ENCODE results near the gene FAM98B.

Gene FAM98B

DNA sequence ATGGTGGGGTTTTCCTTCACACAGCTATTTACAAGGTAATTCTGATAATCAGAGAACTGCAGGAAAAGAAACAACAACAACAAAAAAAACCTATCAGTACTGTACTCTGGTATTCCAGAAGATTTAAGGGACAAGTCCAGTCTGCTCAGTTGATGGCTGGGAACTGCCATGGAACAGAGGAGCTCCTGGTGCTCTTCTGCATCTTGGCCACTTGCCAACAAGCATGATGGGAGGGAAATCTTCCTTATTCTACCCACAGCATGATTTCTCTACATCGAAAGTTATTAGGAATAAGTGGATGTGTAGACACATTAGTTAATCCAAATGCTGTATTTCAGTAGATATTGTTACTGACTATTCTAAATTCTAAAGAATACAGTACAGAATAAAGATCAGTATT lies 59.0 kb downstream of the FAM98B start:
- H3K4me3 ChIP-seq (ENCODE audit: low read length), result no peak overlapping the region
- no peaks in the 10 kb centered on the region for H3K4me1 ChIP-seq (ENCODE audit: low read length)
- no peaks in the 10 kb centered on the region for H3K9me2 ChIP-seq (replicated peaks; ENCODE audit: insufficient read depth, low read length)
- H3K36me3 ChIP-seq (replicated peaks; ENCODE audit: insufficient read depth, low read length), result no peaks in the 10 kb centered on the region
- no peak for DNase-seq
- H3F3A ChIP-seq (ENCODE audit: insufficient read depth, low read length), result no peaks in the 10 kb centered on the region
- H3K79me2 ChIP-seq (ENCODE audit: low read length), result no peaks in the 10 kb centered on the region
- no peak overlapping the region for H3K4me2 ChIP-seq (ENCODE audit: low read depth, low read length)
- H3K9ac ChIP-seq (ENCODE audit: low read length), result no peak overlapping the region
- no peaks in the 10 kb centered on the region for H4K20me1 ChIP-seq (ENCODE audit: insufficient read depth, low read length)
- TF ChIP-seq EZH2phosphoT487 (IDR thresholded peaks at IDR 0.05; ENCODE audit: low read length), result no peak
- no peak for TF ChIP-seq EZH2 (optimal IDR thresholded peaks at IDR 0.05; ENCODE audit: low read depth, low read length)
- TF ChIP-seq, protein P1, sequence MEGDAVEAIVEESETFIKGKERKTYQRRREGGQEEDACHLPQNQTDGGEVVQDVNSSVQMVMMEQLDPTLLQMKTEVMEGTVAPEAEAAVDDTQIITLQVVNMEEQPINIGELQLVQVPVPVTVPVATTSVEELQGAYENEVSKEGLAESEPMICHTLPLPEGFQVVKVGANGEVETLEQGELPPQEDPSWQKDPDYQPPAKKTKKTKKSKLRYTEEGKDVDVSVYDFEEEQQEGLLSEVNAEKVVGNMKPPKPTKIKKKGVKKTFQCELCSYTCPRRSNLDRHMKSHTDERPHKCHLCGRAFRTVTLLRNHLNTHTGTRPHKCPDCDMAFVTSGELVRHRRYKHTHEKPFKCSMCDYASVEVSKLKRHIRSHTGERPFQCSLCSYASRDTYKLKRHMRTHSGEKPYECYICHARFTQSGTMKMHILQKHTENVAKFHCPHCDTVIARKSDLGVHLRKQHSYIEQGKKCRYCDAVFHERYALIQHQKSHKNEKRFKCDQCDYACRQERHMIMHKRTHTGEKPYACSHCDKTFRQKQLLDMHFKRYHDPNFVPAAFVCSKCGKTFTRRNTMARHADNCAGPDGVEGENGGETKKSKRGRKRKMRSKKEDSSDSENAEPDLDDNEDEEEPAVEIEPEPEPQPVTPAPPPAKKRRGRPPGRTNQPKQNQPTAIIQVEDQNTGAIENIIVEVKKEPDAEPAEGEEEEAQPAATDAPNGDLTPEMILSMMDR (IDR thresholded peaks at IDR 0.05; ENCODE audit: low read length), result no peak
- no peaks in the 10 kb centered on the region for H3K9me3 ChIP-seq (replicated peaks; ENCODE audit: insufficient read depth, low read length)
- H3K27ac ChIP-seq (ENCODE audit: low read length), result no peak overlapping the region
- H2AFZ ChIP-seq (ENCODE audit: low read length), result no peak overlapping the region
- no peaks in the 10 kb centered on the region for H3K27me3 ChIP-seq (replicated peaks; ENCODE audit: insufficient read depth, low read length)

DNA sequence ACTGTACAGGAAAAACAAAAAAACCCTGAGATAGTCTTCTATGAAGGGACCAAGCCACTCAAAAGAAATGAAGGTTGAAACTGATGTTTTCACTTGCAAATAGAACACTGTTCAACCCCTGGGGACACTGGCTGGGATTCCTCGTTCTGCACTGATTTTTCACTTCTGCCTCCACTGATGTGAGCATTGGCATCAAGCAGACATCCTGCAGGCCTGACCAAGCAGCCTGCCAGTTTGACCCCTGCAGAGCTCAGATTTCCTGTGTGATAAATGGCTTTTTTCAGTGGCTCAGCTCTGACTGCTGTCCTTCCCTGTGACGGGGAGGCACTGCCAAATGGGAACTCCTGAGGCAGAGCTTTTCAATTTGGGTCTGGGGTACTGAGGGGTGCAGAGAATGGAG lies 60.7 kb downstream of the FAM98B start:
- TF ChIP-seq EZH2 (optimal IDR thresholded peaks at IDR 0.05; ENCODE audit: low read depth, low read length), result no peak
- Histone ChIP-seq H3K9me2 (replicated peaks; ENCODE audit: insufficient read depth, low read length) (no peaks in the 10 kb centered on the region), H3K4me2 (ENCODE audit: low read depth, low read length) (no peak overlapping the region), H3K36me3 (replicated peaks; ENCODE audit: insufficient read depth, low read length) (no peaks in the 10 kb centered on the region), H3F3A (ENCODE audit: insufficient read depth, low read length) (no peaks in the 10 kb centered on the region), H3K79me2 (ENCODE audit: low read length) (no peaks in the 10 kb centered on the region), H3K4me1 (ENCODE audit: low read length) (no peaks in the 10 kb centered on the region), H3K27me3 (replicated peaks; ENCODE audit: insufficient read depth, low read length) (no peaks in the 10 kb centered on the region), H2AFZ (ENCODE audit: low read length) (no peak overlapping the region), H3K9me3 (replicated peaks; ENCODE audit: insufficient read depth, low read length) (no peaks in the 10 kb centered on the region), H3K4me3 (ENCODE audit: low read length) (no peak overlapping the region), H3K9ac (ENCODE audit: low read length) (no peak overlapping the region), H4K20me1 (ENCODE audit: insufficient read depth, low read length) (no peaks in the 10 kb centered on the region), H3K27ac (ENCODE audit: low read length) (no peak overlapping the region)
- no peak for DNase-seq

DNA sequence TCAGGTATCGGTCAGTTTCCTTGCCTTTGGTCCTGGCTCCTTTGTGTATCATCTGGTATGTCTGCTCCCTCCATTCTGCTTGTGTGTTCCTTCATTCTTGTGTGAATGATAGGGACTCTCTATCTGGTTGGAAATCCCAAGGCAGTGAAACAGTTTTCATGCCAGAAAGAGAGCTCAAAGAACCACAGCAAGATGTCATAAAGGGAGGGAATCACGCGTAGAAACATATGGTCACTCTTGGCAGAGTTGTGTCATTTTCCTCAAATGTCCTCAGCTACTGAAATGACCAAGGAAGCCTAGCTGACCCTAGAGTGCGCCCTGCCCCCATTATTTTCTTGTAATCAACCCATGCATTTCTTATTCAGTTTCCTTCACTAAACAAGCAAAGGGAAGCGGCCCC lies 62.7 kb downstream of the FAM98B start:
- no peaks in the 10 kb centered on the region for H3K27me3 ChIP-seq (replicated peaks; ENCODE audit: insufficient read depth, low read length)
- no peaks in the 10 kb centered on the region for H3F3A ChIP-seq (ENCODE audit: insufficient read depth, low read length)
- H2AFZ ChIP-seq (ENCODE audit: low read length), result no peak overlapping the region
- H3K4me1 ChIP-seq (ENCODE audit: low read length), result no peaks in the 10 kb centered on the region
- no peaks in the 10 kb centered on the region for H3K36me3 ChIP-seq (replicated peaks; ENCODE audit: insufficient read depth, low read length)
- H3K9ac ChIP-seq (ENCODE audit: low read length), result no peak overlapping the region
- H3K4me3 ChIP-seq (ENCODE audit: low read length), result no peak overlapping the region
- no peak overlapping the region for H3K27ac ChIP-seq (ENCODE audit: low read length)
- DNase-seq, result no peak
- H4K20me1 ChIP-seq (ENCODE audit: insufficient read depth, low read length), result no peaks in the 10 kb centered on the region
- H3K9me2 ChIP-seq (replicated peaks; ENCODE audit: insufficient read depth, low read length), result no peaks in the 10 kb centered on the region
- H3K9me3 ChIP-seq (replicated peaks; ENCODE audit: insufficient read depth, low read length), result no peaks in the 10 kb centered on the region
- no peaks in the 10 kb centered on the region for H3K79me2 ChIP-seq (ENCODE audit: low read length)
- H3K4me2 ChIP-seq (ENCODE audit: low read depth, low read length), result no peak overlapping the region
- TF ChIP-seq EZH2 (optimal IDR thresholded peaks at IDR 0.05; ENCODE audit: low read depth, low read length), result no peak
- no peak for TF ChIP-seq EZH2phosphoT487 (IDR thresholded peaks at IDR 0.05; ENCODE audit: low read length)
- TF ChIP-seq, protein P1 (IDR thresholded peaks at IDR 0.05; ENCODE audit: low read length), result no peak

DNA sequence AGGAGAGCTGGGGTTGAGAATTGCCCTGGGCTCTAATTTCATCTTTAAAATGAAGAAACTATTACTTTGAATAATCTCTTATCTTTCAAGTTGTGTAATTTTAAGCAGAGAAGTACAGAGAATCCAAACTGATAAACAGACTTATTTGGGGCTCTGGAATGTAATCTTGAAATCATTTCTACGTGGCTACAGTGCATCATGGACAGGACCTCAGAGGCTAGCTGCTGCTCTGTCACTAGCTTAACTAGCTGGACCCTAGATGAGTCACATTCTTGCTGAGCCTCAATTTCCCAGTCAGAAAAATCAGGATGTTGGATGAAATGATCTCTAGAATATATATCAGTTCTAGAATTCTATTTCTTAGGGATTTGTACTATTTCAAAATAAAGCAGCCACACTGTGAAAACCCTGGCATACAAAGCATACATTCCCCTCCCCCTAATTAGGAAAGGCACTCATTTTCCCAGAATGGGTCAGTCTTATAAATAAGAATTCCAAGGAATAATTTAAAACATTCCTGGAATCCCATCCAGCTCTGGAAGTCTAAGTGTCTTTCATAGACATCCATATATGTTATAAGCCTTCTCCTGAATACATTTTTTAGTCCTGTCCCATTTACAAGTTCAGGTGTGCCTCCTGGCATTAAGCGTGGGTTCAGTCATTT lies 63.5 kb downstream of the FAM98B start:
- no peak for TF ChIP-seq EZH2phosphoT487 (IDR thresholded peaks at IDR 0.05; ENCODE audit: low read length)
- no peak for TF ChIP-seq EZH2 (optimal IDR thresholded peaks at IDR 0.05; ENCODE audit: low read depth, low read length)
- TF ChIP-seq, protein P1 (IDR thresholded peaks at IDR 0.05; ENCODE audit: low read length), result no peak
- no peaks in the 10 kb centered on the region for H3K36me3 ChIP-seq (replicated peaks; ENCODE audit: insufficient read depth, low read length)

More for the DNA sequence above, 63.5 kb downstream of the FAM98B start:
- no peaks in the 10 kb centered on the region for H3K9me2 ChIP-seq (replicated peaks; ENCODE audit: insufficient read depth, low read length)
- H3K79me2 ChIP-seq (ENCODE audit: low read length), result no peaks in the 10 kb centered on the region
- H3K9me3 ChIP-seq (replicated peaks; ENCODE audit: insufficient read depth, low read length), result no peaks in the 10 kb centered on the region
- no peak overlapping the region for H3K4me3 ChIP-seq (ENCODE audit: low read length)
- no peak overlapping the region for H2AFZ ChIP-seq (ENCODE audit: low read length)
- no peak overlapping the region for H3K9ac ChIP-seq (ENCODE audit: low read length)
- no peaks in the 10 kb centered on the region for H3F3A ChIP-seq (ENCODE audit: insufficient read depth, low read length)
- H3K4me2 ChIP-seq (ENCODE audit: low read depth, low read length), result no peak overlapping the region
- H3K27me3 ChIP-seq (replicated peaks; ENCODE audit: insufficient read depth, low read length), result no peaks in the 10 kb centered on the region
- H3K4me1 ChIP-seq (ENCODE audit: low read length), result no peaks in the 10 kb centered on the region
- no peak for DNase-seq
- no peaks in the 10 kb centered on the region for H4K20me1 ChIP-seq (ENCODE audit: insufficient read depth, low read length)
- H3K27ac ChIP-seq (ENCODE audit: low read length), result no peak overlapping the region

Data from MM.1S (cell line).